HG03025 (cell line): Measurements from ENCODE around the gene POTEF.
"Not testable (repeated sequence)": the region's sequence is repeated elsewhere in the genome, so short reads cannot be mapped to it uniquely, and the experiment has no call there.

Experiments
- ATAC-seq: cut with Tn5 transposase; IDR thresholded peaks from one replicate; pipeline ENCODE4 v1.9.1; 2021; ENCODE audit warnings: mild to moderate bottlenecking, moderate library complexity; ENCODE audit not compliant: unreplicated experiment, low FRiP score

POTEF gene

GRCh38 chr2:130129120-130129829, at the start of gene POTEF:
POTEF (minus strand) TSS chr2:130129222; CDS start chr2:130120515, 8,707 bp downstream.
- not testable (repeated sequence) for ATAC-seq

- peak; percentile 83 for ATAC-seq
Measured at GRCh38 chr2:130174866-130175265, 45.8 kb upstream of the POTEF start.

- no peak for ATAC-seq
Measured at GRCh38 chr2:130169896-130170295, 40.9 kb upstream of the POTEF start.

GRCh38 chr2:130169163-130169562, 40.1 kb upstream of the POTEF start:
- not testable (repeated sequence) for ATAC-seq

- not testable (repeated sequence) for ATAC-seq
Measured at GRCh38 chr2:130166611-130167010, 37.6 kb upstream of the POTEF start.

GRCh38 chr2:130165293-130166016, 36.4 kb upstream of the POTEF start:
- ATAC-seq, result no peak

- ATAC-seq, result no peak
Measured at GRCh38 chr2:130162968-130163367, 33.9 kb upstream of the POTEF start.

- not testable (repeated sequence) for ATAC-seq
Measured at GRCh38 chr2:130162486-130162885, 33.5 kb upstream of the POTEF start.

- ATAC-seq, result not testable (repeated sequence)
Measured at GRCh38 chr2:130160838-130161705, 32.0 kb upstream of the POTEF start.

- ATAC-seq, result no peak
Measured at GRCh38 chr2:130160131-130160530, 31.1 kb upstream of the POTEF start.

- not testable (repeated sequence) for ATAC-seq
Measured at GRCh38 chr2:130159376-130159775, 30.4 kb upstream of the POTEF start.

GRCh38 chr2:130158631-130159030, 29.6 kb upstream of the POTEF start:
- ATAC-seq, result no peak

- ATAC-seq, result peak; percentile 55
Measured at GRCh38 chr2:130157825-130158514, 28.9 kb upstream of the POTEF start.

GRCh38 chr2:130157354-130157753, 28.3 kb upstream of the POTEF start:
- ATAC-seq, result peak; percentile 41

- no peak for ATAC-seq
Measured at GRCh38 chr2:130156624-130157004, 27.6 kb upstream of the POTEF start.

- ATAC-seq, result not testable (repeated sequence)
Measured at GRCh38 chr2:130155956-130156623, 27.1 kb upstream of the POTEF start.

GRCh38 chr2:130154773-130155765, 26.0 kb upstream of the POTEF start:
- ATAC-seq, result no peak

GRCh38 chr2:130154423-130154770, 25.4 kb upstream of the POTEF start:
- not testable (repeated sequence) for ATAC-seq
